NCI-H460 (cell line): ENCODE results near the gene MIPOL1. TPM values are rescaled to one million over a fixed set of nuclear protein-coding genes. Genes with fewer than 3 reads are reported as not detected.
"Not testable (repeated sequence)": the region's sequence is repeated elsewhere in the genome, so short reads cannot be mapped to it uniquely, and the experiment has no call there.

Experiments used
- DNase-seq: peaks from one replicate; pipeline ENCODE4 v3.0.0-alpha.2; 2016; ENCODE audit warnings: low read depth; ENCODE audit errors: extremely low read depth
- total RNA-seq: library from RNA; depleted of rRNA; stranded (reverse); fragments of >200 nt; shearing (Covaris generic); gene quantifications from 2 replicates; pipeline ENCODE4 v1.2.3, GENCODE V29; 2014

The MIPOL1 gene
- total RNA-seq, 1 experiment from 2014 or later = 29.7 TPM

DNA sequence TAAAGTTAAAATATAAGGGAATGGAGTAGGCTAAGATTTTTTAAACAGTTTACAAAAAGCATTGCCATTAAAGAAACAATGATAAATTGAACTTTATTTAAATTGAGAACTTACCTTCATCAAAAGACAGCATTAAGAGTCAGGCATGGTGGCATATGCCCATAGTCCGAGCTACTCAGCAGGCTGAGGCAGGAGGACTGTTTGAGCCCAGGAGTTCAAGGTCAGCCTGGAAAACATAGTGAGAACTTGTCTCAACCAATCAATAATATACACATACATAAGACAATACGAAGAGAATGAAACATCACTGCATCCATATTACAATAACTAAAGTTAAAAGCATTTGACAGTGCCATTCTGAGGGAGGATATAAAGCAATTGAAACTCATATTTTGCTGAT lies 299.7 kb downstream of the MIPOL1 start:
- no peak for DNase-seq

DNA sequence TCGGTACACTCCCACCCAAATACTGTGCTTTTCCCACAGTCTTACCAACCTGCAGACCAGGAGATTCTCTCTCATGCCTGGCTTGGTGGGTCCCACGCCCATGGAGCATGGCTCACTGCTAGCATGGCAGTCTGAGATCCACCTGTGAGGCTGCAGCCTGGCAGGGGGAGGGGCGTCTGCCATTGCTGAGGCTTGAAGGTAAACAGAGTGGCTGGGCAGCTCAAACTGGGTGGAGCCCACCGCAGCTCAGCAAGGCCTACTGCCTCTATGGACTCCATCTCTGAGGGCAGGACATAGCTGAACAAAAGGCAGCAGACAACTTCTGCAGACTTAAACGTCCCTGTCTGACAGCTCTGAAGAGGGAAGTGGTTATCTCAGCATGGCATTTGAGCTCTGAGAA lies 304.1 kb downstream of the MIPOL1 start:
- DNase-seq = no peak

DNA sequence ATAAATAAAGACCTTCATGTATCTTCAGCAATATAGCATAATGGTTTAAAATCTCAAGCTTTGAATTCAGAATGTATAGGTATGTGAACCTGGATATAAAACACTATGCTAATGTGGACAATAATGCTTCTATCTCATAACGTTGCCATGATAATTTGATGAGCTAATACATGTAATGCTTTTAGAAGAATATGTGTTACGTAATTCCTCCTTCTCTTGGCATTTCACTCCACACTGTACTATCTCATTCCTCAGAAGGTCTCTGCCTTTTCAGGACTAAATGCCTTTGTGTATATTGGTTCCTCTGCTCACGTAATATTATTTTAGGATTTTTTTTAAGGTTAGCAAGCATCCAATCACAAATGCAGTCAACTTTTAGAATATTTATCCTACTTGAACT lies 310.8 kb downstream of the MIPOL1 start:
- DNase-seq = no peak

- DNase-seq = no peak
Observed at GRCh38 chr14:37512173-37512572, 314.4 kb downstream of the MIPOL1 start.

DNA sequence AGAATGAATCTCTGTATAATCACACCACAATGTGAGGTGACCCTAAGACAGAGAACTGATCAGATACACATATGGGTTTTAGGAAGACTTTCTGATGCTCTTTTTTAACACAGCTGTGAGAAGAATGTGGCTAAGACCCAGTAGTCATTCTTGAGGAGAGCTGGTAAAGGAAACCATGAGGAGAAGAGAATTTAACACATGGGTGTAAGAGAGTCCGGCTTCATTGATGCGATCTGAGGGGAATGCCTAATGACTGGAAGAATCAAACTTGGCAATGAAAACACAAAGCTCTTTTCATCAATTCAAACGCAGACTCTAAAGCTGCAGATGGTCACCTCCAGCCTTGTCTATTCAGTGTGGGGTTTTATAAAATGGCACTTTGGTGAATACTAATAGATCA lies 318.0 kb downstream of the MIPOL1 start:
- DNase-seq = peak; percentile 97

- no peak for DNase-seq
Observed at GRCh38 chr14:37526994-37527393, 329.3 kb downstream of the MIPOL1 start.

GRCh38 chr14:37539992-37540391 lies 342.3 kb downstream of the MIPOL1 start:
- DNase-seq = no peak

DNA sequence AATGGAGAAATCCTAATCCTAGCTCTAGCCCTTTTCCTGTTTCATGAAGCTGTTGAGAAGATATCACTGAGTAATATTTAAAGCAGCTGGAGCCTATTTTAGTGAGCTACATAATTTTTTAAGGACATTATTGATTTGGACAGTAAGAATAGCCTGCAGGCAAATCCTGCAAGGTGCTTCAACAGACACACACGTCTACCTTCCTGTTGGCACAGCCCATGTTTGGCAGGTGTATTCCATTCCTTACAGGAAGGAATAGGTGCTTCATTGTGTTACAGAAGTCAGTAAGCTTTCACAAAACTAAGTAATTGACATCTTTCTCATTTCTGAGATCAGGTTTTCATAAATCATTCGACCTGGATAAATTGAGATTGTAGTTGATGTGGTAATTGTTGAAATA lies 346.7 kb downstream of the MIPOL1 start:
- DNase-seq = no peak

DNA sequence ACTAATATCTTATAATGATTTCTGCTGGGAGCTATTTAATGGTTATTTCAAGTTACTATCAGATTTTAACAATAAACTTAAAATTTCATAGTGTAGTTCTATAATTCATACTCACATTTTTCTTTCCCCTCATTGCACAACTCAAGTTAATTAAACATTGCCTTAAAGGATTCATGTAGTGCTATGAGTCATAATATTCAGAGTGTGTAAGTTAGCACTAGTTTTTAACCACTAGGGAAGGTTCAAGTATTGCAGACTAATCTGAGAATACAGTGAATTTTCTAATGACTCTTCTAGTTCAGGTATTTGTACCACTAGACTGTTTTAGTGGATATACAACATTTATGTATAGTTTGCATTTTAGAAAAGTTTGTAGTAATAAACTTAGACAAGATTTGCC lies 347.4 kb downstream of the MIPOL1 start:
- DNase-seq = peak; percentile 51

GRCh38 chr14:37546621-37547447 lies 349.1 kb downstream of the MIPOL1 start:
- peak; percentile 89 for DNase-seq

GRCh38 chr14:37550511-37550910 lies 352.8 kb downstream of the MIPOL1 start:
- no peak for DNase-seq

DNA sequence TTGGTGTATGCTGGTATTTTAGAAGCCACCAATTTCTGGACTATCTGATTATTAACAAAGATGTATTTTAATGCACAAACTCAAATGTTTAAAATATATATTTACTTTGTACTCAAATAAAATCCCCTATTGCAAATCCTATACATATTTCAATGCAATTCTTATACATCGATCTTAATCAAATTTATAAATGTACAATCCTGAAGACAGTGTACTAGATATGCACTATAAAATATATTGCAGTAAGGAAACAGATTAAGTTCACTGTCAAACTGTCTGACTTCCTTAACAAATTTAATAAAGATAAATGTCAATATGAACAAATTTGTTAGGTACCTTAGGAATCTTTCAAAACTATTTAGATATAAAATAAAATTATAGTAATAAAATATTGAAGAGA lies 353.4 kb downstream of the MIPOL1 start:
- DNase-seq = no peak

DNA sequence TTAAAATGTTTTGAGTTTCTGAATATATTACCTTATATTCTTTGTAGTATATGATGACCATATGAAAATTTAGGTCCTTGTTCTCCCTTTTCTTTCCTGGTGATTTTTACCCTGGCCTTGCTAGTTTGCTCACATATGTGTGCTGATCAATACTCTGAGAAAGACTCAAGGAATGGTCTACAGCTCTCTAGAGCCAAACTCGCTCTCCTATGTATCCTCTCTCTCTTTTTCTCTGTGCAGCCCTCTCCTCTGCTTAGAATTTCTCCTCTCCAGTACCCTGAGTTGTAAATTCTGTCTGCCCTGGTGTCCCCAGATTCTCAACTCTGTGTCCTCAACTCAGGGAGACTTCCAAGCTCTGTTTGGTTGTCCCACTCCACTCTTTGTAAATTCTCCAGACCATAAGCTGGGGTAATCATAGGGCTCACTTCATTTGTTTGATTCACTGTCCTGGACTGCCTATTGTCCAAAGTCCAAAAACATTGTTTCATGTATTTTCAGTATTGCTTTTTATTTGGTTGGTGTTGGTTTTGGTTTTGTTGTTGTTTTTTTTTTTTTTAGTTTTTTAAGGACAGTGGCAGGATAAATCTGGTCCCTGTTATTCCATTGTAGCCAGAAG lies 356.3 kb downstream of the MIPOL1 start:
- DNase-seq = no peak

DNA sequence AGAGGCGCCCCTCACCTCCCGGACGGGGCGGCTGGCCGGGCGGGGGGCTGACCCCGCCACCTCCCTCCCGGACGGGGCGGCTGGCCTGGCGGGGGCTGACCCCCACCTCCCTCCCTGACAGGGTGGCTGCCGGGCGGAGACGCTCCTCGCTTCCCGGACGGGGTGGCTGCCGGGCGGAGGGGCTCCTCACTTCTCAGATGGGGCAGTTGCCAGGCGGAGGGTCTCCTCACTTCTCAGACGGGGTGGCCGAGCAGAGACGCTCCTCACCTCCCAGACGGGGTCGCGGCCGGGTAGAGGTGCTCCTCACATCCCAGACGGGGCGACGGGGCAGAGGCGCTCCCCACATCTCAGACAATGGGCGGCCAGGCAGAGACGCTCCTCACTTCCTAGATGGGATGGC lies 357.9 kb downstream of the MIPOL1 start:
- DNase-seq = not testable (repeated sequence)

DNA sequence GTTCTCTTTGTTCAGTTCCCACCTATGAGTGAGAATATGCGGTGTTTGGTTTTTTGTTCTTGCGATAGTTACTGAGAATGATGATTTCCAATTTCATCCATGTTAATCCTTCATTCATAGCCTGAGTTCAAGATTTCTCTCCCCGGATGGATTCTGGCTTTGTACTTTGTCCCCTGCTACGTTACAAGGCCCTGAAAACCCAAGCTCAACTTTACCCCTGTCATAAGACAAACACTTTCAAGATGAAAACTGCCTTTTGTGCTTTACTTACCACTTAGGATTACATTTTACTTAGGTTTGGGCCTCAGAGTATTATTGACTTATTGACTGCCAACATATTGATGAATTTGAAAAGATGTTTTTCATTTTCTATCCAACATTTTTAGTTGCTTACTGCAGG lies 361.0 kb downstream of the MIPOL1 start:
- DNase-seq = no peak

- no peak for DNase-seq
Observed at GRCh38 chr14:37559386-37559785, 361.6 kb downstream of the MIPOL1 start.

DNA sequence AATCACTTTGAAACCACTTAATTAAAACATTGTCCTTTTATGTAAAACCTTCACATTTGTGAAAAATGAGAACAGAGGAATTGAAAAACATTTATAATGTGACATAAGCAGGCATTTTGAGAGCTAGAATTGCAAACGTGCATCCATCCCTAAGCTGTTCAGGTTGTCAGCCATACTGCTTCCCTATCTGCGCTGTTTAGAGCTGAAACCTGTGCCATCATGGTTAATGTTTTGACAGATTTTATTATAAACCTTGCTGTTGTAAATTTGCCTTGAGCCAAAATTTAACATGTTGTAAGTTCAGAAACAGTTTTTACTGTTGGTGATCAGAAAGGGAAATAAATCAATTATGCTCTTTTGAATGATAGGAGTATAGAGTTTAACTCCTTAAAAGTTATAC lies 365.5 kb downstream of the MIPOL1 start:
- no peak for DNase-seq

DNA sequence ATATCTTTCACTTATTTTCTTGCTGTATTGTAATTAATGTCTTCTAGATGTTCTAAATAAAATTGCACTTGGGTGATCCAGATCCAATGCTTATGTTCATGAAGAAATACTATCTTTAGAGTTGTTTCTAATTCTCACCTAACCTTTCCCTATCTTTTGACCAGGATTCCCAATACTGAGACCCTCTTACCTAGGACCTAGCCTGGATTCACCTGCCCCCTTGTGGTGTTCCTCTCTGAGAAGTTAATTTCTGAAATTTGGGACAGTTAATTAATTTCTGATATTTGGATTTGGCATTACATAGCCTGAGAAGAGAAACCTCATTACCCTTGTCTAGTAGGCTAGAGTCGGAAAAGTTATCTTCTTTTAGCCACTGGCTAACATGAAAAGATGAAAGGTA lies 367.8 kb downstream of the MIPOL1 start:
- DNase-seq = no peak

GRCh38 chr14:37566811-37567371 lies 369.2 kb downstream of the MIPOL1 start:
- no peak for DNase-seq

- DNase-seq = no peak
Observed at GRCh38 chr14:37569729-37570128, 372.0 kb downstream of the MIPOL1 start.

- DNase-seq = no peak
Observed at GRCh38 chr14:37571391-37571790, 373.7 kb downstream of the MIPOL1 start.

DNA sequence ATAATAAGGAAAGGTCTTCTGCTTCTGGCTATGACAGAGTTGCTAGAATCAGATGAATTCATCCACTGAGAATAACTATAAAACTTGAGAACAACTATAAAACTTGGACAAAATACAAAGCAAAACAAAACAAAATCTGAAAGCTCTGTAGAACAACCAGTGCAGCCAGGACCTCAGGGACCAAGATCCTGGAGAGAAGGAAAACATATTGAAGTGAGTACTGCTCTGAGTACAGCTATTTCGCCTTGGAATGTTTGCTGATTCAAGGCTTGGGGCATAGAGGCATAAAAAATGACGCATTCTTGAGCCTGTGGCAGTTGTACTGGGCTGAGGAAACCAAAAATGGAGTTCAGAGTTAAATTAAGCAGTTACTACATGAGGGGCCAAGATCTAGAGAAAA lies 375.6 kb downstream of the MIPOL1 start:
- DNase-seq = no peak
